ENCODE results near the gene RARRES1.

Gene RARRES1

GRCh38 chr3:158765518-158766205 is 33.4 kb upstream of the RARRES1 start:
- DNase-seq (ENCODE audit: low read depth, low spot score), result no peak

- no peak for DNase-seq (ENCODE audit: low read depth, low spot score)
Observed at GRCh38 chr3:158763421-158763820, 31.2 kb upstream of the RARRES1 start.

DNA sequence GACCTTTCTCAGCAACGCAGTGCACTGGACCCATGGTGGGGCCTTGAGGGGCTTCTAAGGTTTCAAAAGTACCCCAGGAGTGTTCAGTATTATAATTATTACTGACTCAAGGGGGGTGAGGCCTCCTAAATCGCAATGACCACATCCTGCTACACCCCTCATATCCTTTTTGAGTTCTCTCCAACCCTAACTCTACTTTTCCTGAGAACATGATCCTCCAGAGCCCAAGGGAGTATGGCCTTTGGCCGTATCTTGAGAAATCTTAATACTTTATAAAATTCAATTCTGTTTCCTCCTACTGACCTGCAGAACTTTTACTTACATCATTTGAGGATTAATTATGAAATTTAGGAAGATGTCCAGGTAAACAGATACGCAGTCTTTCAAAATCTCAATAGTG is 30.4 kb upstream of the RARRES1 start:
- no peak for DNase-seq (ENCODE audit: low read depth, low spot score)

DNA sequence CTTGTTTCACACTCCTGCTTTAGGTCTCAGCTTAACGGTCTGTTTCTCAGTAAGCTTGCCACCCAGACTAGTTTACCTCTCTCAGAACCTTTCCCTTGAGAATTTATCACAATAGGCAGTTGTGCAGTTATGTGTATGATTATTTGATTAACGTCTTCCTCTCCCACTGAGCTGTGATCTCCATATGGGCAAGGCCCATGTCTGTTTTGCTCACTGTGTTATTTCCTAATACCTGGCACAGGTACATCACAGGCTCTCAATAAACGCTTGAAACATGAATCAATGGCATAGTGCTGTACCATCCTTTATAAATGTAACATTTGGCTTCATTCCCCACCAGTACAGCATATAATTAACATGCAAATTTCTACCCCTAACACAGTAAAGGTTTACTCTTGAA is 29.1 kb upstream of the RARRES1 start:
- no peak for DNase-seq (ENCODE audit: low read depth, low spot score)

- DNase-seq (ENCODE audit: low read depth, low spot score), result no peak
Observed at GRCh38 chr3:158755421-158755820, 23.2 kb upstream of the RARRES1 start.

GRCh38 chr3:158753854-158754253 is 21.6 kb upstream of the RARRES1 start:
- DNase-seq (ENCODE audit: low read depth, low spot score), result no peak

DNA sequence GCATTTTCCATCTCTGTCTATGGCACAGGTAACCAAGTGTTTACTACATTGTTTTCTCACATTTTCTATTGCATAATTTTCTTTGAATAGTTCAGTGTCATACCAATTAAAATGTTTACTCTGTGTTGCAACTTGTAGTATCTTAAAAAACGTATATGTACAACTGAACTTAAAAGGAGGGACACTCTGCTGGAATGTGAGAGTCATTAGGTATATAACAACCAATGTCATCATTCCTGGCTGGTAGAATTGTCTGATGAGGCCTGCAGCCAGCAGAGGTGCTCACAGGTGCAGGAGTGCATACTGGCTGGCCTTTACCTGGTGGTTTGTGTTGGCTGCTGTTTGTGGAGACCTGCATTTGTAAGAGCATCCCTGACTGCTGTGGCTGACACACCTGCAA is 19.1 kb upstream of the RARRES1 start:
- DNase-seq (ENCODE audit: low read depth, low spot score), result no peak

DNA sequence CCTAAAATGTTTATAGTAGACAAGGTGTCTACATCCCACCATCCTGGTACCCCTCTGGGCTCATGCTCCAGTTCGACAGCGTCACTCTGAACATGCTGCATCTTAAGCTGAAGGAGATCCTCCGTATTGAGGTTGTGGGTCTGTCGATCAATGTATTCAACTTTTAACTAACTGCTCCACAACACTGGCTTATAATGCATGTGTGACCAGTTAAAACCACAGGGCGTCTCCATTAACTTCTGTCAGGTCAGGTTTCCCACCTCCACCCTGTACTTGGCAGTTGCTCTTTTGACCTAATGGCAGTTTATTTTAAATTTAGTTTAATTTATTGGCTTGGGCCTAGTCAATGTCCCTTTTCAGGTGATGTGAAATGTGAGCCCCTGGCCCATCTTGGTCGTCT is 17.8 kb upstream of the RARRES1 start:
- no peak for DNase-seq (ENCODE audit: low read depth, low spot score)

DNA sequence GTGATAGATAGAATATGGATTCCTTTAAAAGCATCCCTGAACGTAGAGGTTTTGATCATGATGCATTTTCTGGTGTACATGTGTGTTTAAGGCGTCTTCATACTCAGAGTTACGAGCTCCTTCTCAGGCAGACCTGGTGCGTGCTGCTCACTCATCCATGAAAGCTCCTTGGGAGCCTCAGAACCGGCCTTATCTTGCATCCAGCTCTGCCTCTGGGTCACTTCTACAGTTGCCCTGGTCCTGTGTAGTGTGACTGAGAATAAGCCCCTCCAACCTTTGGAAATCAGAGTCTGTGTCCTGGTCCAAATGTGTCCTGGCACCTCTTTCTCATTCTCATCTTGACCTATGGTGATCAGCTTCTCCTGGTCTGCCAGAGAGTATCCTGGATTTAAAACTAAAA is 17.3 kb upstream of the RARRES1 start:
- no peak for DNase-seq (ENCODE audit: low read depth, low spot score)

DNA sequence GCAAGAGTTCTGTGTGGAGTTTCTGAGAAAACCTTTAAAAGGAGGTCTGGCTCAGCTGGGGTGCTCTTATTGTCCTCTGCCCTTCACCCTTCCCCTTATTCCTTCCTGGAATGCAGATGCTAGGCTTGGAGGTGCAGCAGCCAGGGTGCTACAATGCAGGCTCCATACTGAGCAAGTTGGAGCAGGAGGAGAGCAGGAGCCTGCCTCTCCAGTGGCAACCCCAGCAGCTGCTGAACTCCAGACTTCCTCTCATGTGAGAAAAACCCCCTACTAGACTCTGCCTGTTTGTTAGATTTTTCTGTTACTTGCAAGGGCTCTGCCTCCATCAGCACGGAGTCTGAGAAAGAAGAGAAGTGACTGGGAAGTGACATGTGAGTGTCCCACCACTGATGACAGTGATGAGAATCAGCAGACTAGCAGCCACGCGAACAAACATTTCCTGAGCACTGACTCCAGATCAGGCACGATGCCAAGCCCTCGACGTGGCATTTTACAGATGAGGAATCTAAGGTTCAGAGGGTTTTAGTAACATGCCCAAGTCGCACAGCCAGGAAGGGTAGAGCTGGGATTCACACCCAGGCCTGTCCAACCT is 16.1 kb upstream of the RARRES1 start:
- no peak for DNase-seq (ENCODE audit: low read depth, low spot score)

- no peak for DNase-seq (ENCODE audit: low read depth, low spot score)
Observed at GRCh38 chr3:158747417-158747816, 15.2 kb upstream of the RARRES1 start.

GRCh38 chr3:158745551-158745950 is 13.3 kb upstream of the RARRES1 start:
- no peak for DNase-seq (ENCODE audit: low read depth, low spot score)

GRCh38 chr3:158744567-158745288 is 12.5 kb upstream of the RARRES1 start:
- DNase-seq (ENCODE audit: low read depth, low spot score), result no peak

- no peak for DNase-seq (ENCODE audit: low read depth, low spot score)
Observed at GRCh38 chr3:158743664-158744566, 11.7 kb upstream of the RARRES1 start.

DNA sequence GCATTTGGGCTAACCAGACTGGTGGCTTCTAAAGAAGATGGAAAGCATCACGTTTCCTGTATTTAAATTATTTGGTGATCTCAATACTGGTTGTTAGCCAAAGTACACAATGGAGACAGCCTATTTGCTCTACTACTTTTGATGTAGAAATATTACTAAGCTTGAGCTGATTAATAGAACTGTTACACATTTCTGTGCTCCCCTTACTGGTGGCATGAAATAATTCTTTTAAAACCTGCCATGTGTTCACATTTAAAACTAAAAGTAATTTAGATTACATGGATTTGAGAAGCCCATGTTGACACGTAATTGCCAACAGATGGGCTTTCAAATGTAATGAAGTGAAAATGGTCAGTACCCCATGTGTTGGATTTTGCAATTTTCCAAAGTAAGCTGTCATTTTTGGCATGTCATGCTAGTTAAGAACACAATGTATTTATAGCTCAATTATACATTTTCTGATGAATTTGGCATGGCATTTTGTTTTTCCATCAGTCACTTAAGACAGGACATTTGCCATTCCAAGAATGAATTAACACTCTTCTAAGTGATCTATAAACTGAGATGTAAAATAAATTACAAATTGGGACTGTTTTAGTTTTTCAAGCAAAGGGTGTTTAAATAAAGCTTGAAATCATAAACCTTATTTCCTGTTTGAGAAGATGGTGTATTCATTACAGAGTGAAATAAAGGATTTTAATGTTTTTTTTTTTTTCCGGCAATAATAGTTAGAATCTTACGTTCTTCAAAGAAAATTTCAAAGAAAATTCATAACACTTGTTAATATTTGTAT is 10.8 kb upstream of the RARRES1 start:
- no peak for DNase-seq (ENCODE audit: low read depth, low spot score)

GRCh38 chr3:158739661-158740060 is 7.4 kb upstream of the RARRES1 start:
- no peak for DNase-seq (ENCODE audit: low read depth, low spot score)

- DNase-seq (ENCODE audit: low read depth, low spot score), result no peak
Observed at GRCh38 chr3:158739078-158739477, 6.8 kb upstream of the RARRES1 start.

GRCh38 chr3:158738653-158739052 is 6.4 kb upstream of the RARRES1 start:
- no peak for DNase-seq (ENCODE audit: low read depth, low spot score)

GRCh38 chr3:158737976-158738615 is 5.8 kb upstream of the RARRES1 start:
- no peak for DNase-seq (ENCODE audit: low read depth, low spot score)

DNA sequence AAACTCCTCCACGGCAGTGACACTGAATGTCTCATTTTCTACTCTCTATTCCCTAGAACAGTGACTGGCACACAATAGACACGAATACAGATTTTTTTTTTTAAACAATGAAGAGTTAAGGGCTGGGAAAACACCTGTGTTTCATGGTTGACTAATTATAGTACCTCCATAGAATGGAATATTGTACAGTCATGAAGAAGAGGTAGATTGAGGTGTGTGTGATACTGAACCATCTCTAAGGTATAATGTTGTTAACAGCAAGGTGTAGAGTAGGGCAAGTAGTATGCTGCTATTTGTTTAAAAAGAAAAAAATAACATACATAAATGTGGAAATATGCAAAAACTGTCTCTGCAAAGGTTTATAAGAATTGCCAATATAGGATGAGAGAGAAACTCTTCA is 5.2 kb upstream of the RARRES1 start:
- no peak for DNase-seq (ENCODE audit: low read depth, low spot score)

All from smooth muscle cell of the brain vasculature (primary cell).